Activated CD8-positive, alpha-beta T cell treated with anti-CD3 and anti-CD28 coated beads for 36 hours (primary cell): ENCODE data around the gene TBXAS1. TPM values are rescaled to one million over a fixed set of nuclear protein-coding genes. Genes with fewer than 3 reads are reported as not detected.

ENCODE experiments used
- ATAC-seq: fragments of 200-7000 bp; cut with Tn5 transposase; one replicate; pipeline ENCODE4 v1.10.0; 2021; ENCODE audit warnings: mild to moderate bottlenecking, moderate library complexity
- CTCF ChIA-PET: fragments of 350-600 bp; sonication (Branson Sonifier 250); formaldehyde crosslinking; loops from one replicate; lab custom pipeline; 2021; ENCODE audit warnings: antibody characterized with exemption; lab: Charles Lee
- POLR2A ChIA-PET: fragments of 350-600 bp; sonication (Branson Sonifier 250); formaldehyde crosslinking; loops from one replicate; lab custom pipeline; 2021; ENCODE audit warnings: antibody characterized with exemption; lab: Charles Lee
- DNase-seq: peaks from one replicate; pipeline ENCODE4 v3.0.0-alpha.2; 2020
- H3K27ac Mint-ChIP-seq: one replicate; pipeline ENCODE4 v1.8.0; 2021; ENCODE audit warnings: mild to moderate bottlenecking, mixed read lengths
- H3K27me3 Mint-ChIP-seq: one replicate; pipeline ENCODE4 v1.8.0; 2021; ENCODE audit warnings: mixed read lengths
- H3K36me3 Mint-ChIP-seq: one replicate; pipeline ENCODE4 v1.8.0; 2021; ENCODE audit warnings: low read depth, mixed read lengths
- H3K4me1 Mint-ChIP-seq: one replicate; pipeline ENCODE4 v1.8.0; 2021; ENCODE audit warnings: low read depth, mixed read lengths
- H3K4me3 Mint-ChIP-seq: one replicate; pipeline ENCODE4 v1.8.0; 2021; ENCODE audit warnings: mild to moderate bottlenecking, moderate library complexity, mixed read lengths
- H3K9me3 Mint-ChIP-seq: one replicate; pipeline ENCODE4 v1.8.0; 2021; ENCODE audit warnings: mixed read lengths
- CTCF ChIP-seq: fragments of 200-600 bp; IDR thresholded peaks from one replicate; pipeline ENCODE4 v1.8.0; 2022; ENCODE audit warnings: antibody characterized with exemption, mild to moderate bottlenecking
- intact Hi-C: fragments of 100-400 bp; cut with micrococcal nuclease; formaldehyde crosslinking; loops from one replicate; pipeline ENCODE4 v1.10.0; 2022
- total RNA-seq, 2 experiments: library from RNA; stranded (reverse); gene quantifications; one replicate each; pipeline ENCODE4 v1.2.3, GENCODE V29; 2021

TBXAS1 gene
- total RNA-seq, 2 experiments from 2014 or later: 1.5 to 2.1 TPM

GRCh38 chr7:140048138-140048537, 219.1 kb downstream of the TBXAS1 start:
- intact Hi-C loops: no loop called here
- H3K36me3 Mint-ChIP-seq: peaks cover 2% of the 10 kb centered on the region
- TF ChIP-seq CTCF: no peak
- H3K4me3 Mint-ChIP-seq: no peak overlapping the region
- H3K27me3 Mint-ChIP-seq: no peaks in the 10 kb centered on the region
- ChIA-PET CTCF (no interaction called here), POLR2A (no interaction called here)
- ATAC-seq (no peak), DNase-seq (no peak)
- H3K9me3 Mint-ChIP-seq: no peaks in the 10 kb centered on the region
- H3K27ac Mint-ChIP-seq: no peak overlapping the region
- H3K4me1 Mint-ChIP-seq: peaks cover 1% of the 10 kb centered on the region

- Mint-ChIP-seq H3K27ac (no peak overlapping the region), H3K4me1 (peaks cover 9% of the 10 kb centered on the region), H3K4me3 (no peak overlapping the region), H3K9me3 (no peaks in the 10 kb centered on the region), H3K27me3 (no peaks in the 10 kb centered on the region), H3K36me3 (peaks cover 6% of the 10 kb centered on the region)
- CTCF ChIA-PET: no interaction called here
- ATAC-seq (no peak), DNase-seq (no peak)
- POLR2A ChIA-PET: no interaction called here
- intact Hi-C loops: no loop called here
- TF ChIP-seq CTCF: no peak
Observed at GRCh38 chr7:140048989-140049338, 219.9 kb downstream of the TBXAS1 start.

GRCh38 chr7:140049339-140050024, 220.4 kb downstream of the TBXAS1 start:
- no peak for TF ChIP-seq CTCF
- ChIA-PET POLR2A (no interaction called here), CTCF (no interaction called here)
- H3K9me3 Mint-ChIP-seq: no peaks in the 10 kb centered on the region
- peaks cover 8% of the 10 kb centered on the region for H3K36me3 Mint-ChIP-seq
- H3K4me3 Mint-ChIP-seq: no peak overlapping the region
- no peak overlapping the region for H3K27ac Mint-ChIP-seq
- peaks cover 14% of the 10 kb centered on the region for H3K4me1 Mint-ChIP-seq
- intact Hi-C loops: no loop called here
- DNase-seq (no peak), ATAC-seq (no peak)
- H3K27me3 Mint-ChIP-seq: no peaks in the 10 kb centered on the region

GRCh38 chr7:140050100-140050499, 221.0 kb downstream of the TBXAS1 start:
- H3K27me3 Mint-ChIP-seq: no peaks in the 10 kb centered on the region
- intact Hi-C loops: no loop called here
- no peak overlapping the region for H3K4me3 Mint-ChIP-seq
- no peaks in the 10 kb centered on the region for H3K9me3 Mint-ChIP-seq
- TF ChIP-seq CTCF: no peak
- ChIA-PET CTCF (no interaction called here), POLR2A (no interaction called here)
- H3K4me1 Mint-ChIP-seq: peaks cover 19% of the 10 kb centered on the region
- DNase-seq (no peak), ATAC-seq (no peak)
- no peak overlapping the region for H3K27ac Mint-ChIP-seq
- H3K36me3 Mint-ChIP-seq: peaks cover 7% of the 10 kb centered on the region

- no peak overlapping the region for H3K4me3 Mint-ChIP-seq
- ChIA-PET POLR2A (no interaction called here), CTCF (no interaction called here)
- DNase-seq (no peak), ATAC-seq (no peak)
- no peaks in the 10 kb centered on the region for H3K27me3 Mint-ChIP-seq
- TF ChIP-seq CTCF: no peak
- peaks cover 11% of the 10 kb centered on the region for H3K36me3 Mint-ChIP-seq
- peaks cover 23% of the 10 kb centered on the region for H3K4me1 Mint-ChIP-seq
- no peaks in the 10 kb centered on the region for H3K9me3 Mint-ChIP-seq
- intact Hi-C loops: no loop called here
- no peak overlapping the region for H3K27ac Mint-ChIP-seq
Observed at GRCh38 chr7:140051820-140052219, 222.8 kb downstream of the TBXAS1 start.
